DOHH2 (cell line): ENCODE results near the gene KIAA1191.

Experiments
- CTCF ChIP-seq: fragments of 200-600 bp; sonication (generic); IDR thresholded peaks from one replicate; pipeline ENCODE4 v1.5.1; 2014; ENCODE audit warnings: antibody characterized with exemption, mild to moderate bottlenecking, low read depth, low read length; ENCODE audit not compliant: poor library complexity, severe bottlenecking
- EZH2phosphoT487 ChIP-seq: fragments of 200-600 bp; sonication (generic); IDR thresholded peaks from 2 replicates; pipeline ENCODE4 v1.6.1; 2017; ENCODE audit warnings: borderline replicate concordance, mild to moderate bottlenecking, antibody characterized with exemption, low read length, moderate library complexity, mixed read lengths

DNA sequence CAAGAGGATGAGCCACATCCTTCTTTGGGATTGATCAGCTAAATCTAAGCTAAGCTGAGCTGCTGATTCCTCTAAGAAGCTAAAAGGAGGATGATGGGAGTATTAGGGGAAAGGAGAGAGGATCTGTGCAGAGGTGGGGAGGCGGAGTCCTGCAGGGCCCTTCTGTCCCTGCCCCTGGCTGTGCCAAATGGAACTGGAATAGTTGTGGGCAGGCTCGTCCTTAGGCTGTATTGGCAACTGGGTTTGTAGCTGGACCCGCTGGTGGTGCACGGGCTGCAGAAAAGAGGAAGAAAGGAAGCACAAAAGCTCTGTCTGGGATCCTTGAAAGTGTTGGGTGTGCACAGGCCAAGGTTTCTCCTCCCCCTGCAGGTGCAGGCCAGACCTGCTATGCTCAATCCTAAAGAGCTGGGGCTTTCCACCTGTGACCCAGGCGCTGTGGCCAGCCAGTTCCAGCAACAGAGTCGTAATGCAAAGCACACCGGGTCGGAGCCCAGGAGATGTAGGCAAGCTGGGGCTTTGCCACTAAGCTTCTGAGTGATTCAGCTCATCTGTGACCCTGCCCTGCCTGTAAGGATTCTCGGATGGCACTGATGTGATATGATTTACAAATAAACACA lies 45.0 kb upstream of the KIAA1191 start:
- TF ChIP-seq EZH2phosphoT487: no peak
- TF ChIP-seq CTCF: no peak
